HL-60 (cell line): ENCODE measurements around the gene SLC34A1.
A peak's percentile ranks its signal among the peaks of the same experiment; 100 is the strongest.

Experiments used
- DNase-seq, 2 experiments: peaks; one replicate each; pipeline ENCODE4 v3.0.0-alpha.2; 2010 to 2020; ENCODE audit warnings: low read depth in 1 of 2, low spot score in 1 of 2
- H3K27ac ChIP-seq: fragments of 250-450 bp; sonication (Bioruptor Pico); replicated peaks from 2 replicates; pipeline ENCODE4 v1.5.1; 2020; ENCODE audit warnings: mild to moderate bottlenecking, moderate library complexity
- H3K27me3 ChIP-seq: fragments of 250-450 bp; sonication (Bioruptor Pico); 2 replicates; pipeline ENCODE4 v1.5.1; 2021; ENCODE audit warnings: mild to moderate bottlenecking, moderate library complexity; ENCODE audit not compliant: insufficient read depth, poor library complexity, severe bottlenecking
- H3K4me3 ChIP-seq: replicated peaks from 2 replicates; pipeline ENCODE4 v1.5.1; 2011; ENCODE audit warnings: mild to moderate bottlenecking, control low read depth, low read length; ENCODE audit not compliant: insufficient read depth
- CTCF ChIP-seq: IDR thresholded peaks from one replicate; pipeline ENCODE4 v1.5.1; 2011; ENCODE audit warnings: low read length, control low read depth, inconsistent platforms; ENCODE audit not compliant: insufficient read depth
- GABPA ChIP-seq: IDR thresholded peaks from 2 replicates; pipeline ENCODE4 v1.6.1; 2012; ENCODE audit warnings: low read depth
- POLR2AphosphoS5 ChIP-seq: IDR thresholded peaks from 2 replicates; pipeline ENCODE4 v1.6.1; 2012; ENCODE audit warnings: low read depth
- SPI1 ChIP-seq: IDR thresholded peaks from 2 replicates; pipeline ENCODE4 v1.6.1; 2012; ENCODE audit warnings: low read depth, mild to moderate bottlenecking, borderline replicate concordance
- TF ChIP-seq, protein P1 (sequence below): IDR thresholded peaks from 2 replicates; pipeline ENCODE4 v1.6.1; 2012; ENCODE audit warnings: low read depth; ENCODE audit not compliant: insufficient replicate concordance

SLC34A1 gene

GRCh38 chr5:177405805-177406204 lies 21.6 kb downstream of the SLC34A1 start:
- Histone ChIP-seq H3K27ac (peak overlapping the region; percentile 75), H3K4me3 (no peak overlapping the region), H3K27me3 (no peaks in the 10 kb centered on the region)
- peak; percentile 67 to 94 for DNase-seq
- TF ChIP-seq SPI1 (peak; percentile 99), POLR2AphosphoS5 (peak; percentile 66; the same call in 1 of the 2 replicates), CTCF (no peak)

DNA sequence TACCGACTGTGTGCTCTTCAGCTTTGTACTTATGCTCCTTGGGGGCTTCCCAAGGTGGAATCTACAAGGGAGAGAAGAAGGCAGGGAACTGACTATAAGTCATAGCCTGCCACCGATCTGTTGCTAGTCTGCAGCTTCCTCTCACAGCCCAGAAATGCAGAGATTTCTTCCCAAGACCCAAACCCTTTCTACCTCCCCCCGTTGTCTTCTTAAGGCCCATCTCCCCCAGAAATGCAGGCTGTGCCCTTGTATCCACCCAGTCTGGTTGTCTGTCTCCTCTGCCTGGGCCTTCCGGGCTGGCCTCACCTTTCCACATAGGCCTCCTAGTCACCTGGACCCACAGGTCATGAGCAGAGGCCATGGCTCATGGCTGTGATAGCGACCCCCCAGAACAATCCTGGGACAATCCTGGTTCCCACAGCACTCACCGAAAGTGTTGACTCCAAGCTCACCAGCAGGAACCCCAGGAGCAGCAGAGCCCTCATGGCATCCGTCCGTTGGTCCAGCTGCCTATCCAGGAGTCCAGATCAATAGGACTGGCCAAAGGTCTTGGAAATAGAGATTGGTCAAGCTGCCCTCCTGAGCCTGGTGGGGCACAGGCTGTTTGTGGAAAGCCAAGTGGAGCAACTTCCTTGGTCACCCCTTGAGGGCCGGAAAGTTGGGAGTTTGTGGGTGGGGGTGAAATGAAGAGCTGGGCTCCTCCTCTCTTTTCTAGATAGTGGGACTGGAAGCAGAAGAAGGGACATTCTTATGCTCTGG lies 25.0 kb downstream of the SLC34A1 start, which contains the start of gene F12:
Gene F12, minus strand, starts transcription at position 522 of the 759 bp plus-strand sequence. Its CDS starts 37 bp downstream, at position 485.
- no peak within 1 kb of the TSS for H3K4me3 ChIP-seq
- DNase-seq: no peak
- no peaks in the 10 kb centered on the region for H3K27me3 ChIP-seq
- no peak within 1 kb of the TSS for H3K27ac ChIP-seq
- TF ChIP-seq, protein P1, sequence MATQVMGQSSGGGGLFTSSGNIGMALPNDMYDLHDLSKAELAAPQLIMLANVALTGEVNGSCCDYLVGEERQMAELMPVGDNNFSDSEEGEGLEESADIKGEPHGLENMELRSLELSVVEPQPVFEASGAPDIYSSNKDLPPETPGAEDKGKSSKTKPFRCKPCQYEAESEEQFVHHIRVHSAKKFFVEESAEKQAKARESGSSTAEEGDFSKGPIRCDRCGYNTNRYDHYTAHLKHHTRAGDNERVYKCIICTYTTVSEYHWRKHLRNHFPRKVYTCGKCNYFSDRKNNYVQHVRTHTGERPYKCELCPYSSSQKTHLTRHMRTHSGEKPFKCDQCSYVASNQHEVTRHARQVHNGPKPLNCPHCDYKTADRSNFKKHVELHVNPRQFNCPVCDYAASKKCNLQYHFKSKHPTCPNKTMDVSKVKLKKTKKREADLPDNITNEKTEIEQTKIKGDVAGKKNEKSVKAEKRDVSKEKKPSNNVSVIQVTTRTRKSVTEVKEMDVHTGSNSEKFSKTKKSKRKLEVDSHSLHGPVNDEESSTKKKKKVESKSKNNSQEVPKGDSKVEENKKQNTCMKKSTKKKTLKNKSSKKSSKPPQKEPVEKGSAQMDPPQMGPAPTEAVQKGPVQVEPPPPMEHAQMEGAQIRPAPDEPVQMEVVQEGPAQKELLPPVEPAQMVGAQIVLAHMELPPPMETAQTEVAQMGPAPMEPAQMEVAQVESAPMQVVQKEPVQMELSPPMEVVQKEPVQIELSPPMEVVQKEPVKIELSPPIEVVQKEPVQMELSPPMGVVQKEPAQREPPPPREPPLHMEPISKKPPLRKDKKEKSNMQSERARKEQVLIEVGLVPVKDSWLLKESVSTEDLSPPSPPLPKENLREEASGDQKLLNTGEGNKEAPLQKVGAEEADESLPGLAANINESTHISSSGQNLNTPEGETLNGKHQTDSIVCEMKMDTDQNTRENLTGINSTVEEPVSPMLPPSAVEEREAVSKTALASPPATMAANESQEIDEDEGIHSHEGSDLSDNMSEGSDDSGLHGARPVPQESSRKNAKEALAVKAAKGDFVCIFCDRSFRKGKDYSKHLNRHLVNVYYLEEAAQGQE: no peak
- TF ChIP-seq POLR2AphosphoS5 (no peak), CTCF (no peak), GABPA (no peak), SPI1 (no peak)

DNA sequence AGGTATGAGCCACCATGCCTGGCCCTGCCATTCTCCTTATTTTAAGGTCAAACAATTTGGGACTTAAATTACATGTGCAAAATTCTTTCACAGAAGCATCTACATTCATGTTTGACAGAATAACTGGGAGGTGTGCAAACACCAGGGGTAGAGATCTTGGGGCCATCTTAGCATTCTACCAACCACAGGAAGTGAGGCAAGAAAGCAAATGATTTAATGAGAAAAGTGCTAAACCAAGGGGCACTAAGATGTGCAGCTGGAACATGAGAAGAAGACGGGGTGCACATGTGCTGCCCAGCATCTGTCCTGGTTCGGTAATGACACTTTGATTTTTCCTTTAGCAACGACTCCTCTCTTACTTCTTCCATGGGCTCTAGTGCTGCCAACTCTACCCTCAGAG lies 26.3 kb downstream of the SLC34A1 start:
- Histone ChIP-seq H3K27ac (no peak overlapping the region), H3K4me3 (no peak overlapping the region), H3K27me3 (no peaks in the 10 kb centered on the region)
- TF ChIP-seq, protein P1: no peak
- TF ChIP-seq GABPA (no peak), CTCF (no peak)
- peak in 1 of 2 experiments; percentile 44 for DNase-seq

GRCh38 chr5:177412603-177413233 lies 28.5 kb downstream of the SLC34A1 start:
- peak in 1 of 2 experiments; percentile 54 for DNase-seq
- H3K27ac ChIP-seq: no peak overlapping the region
- TF ChIP-seq CTCF (no peak), GABPA (no peak), SPI1 (no peak), POLR2AphosphoS5 (no peak)
- TF ChIP-seq, protein P1: no peak
- no peaks in the 10 kb centered on the region for H3K27me3 ChIP-seq
- H3K4me3 ChIP-seq: no peak overlapping the region
